ENCODE measurements around the gene IL1RAP.

IL1RAP gene

DNA sequence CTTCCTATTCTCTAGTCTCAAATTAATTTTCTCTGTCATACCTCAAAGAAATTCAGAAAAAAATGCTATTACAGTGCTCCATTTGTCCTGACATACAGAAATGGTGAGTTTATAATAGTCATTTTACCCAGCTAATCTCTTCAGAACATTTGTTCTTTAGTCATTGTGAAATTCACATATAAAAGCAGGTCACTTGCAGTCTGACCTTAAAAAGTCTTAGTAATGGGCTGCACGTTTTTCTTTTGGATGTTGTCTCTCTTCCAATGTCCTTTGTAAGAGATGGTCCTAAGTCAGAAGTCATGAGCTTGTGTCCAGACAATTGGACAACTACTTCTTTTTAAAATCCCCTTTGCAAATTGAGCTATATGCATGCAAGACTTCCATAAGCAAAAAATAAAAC is 17.0 kb upstream of the IL1RAP start:
- no peaks in the 10 kb centered on the region for H3K36me3 ChIP-seq (ENCODE audit: insufficient read depth, low read length)
- H4K20me1 ChIP-seq (ENCODE audit: insufficient read depth, low read length, poor library complexity, severe bottlenecking), result no peaks in the 10 kb centered on the region
- H3K9me2 ChIP-seq (replicated peaks; ENCODE audit: low read depth, low read length), result no peaks in the 10 kb centered on the region
- H3K9me3 ChIP-seq (ENCODE audit: insufficient read depth, low read depth, low read length), result no peaks in the 10 kb centered on the region
- H3K4me3 ChIP-seq (ENCODE audit: low read length, poor library complexity, severe bottlenecking), result no peak overlapping the region
- H2AFZ ChIP-seq (ENCODE audit: low read length), result no peak overlapping the region
- no peaks in the 10 kb centered on the region for H3F3A ChIP-seq (ENCODE audit: low read depth)
- H3K79me2 ChIP-seq (ENCODE audit: insufficient read depth, low read length), result no peaks in the 10 kb centered on the region
- TF ChIP-seq, protein P1, sequence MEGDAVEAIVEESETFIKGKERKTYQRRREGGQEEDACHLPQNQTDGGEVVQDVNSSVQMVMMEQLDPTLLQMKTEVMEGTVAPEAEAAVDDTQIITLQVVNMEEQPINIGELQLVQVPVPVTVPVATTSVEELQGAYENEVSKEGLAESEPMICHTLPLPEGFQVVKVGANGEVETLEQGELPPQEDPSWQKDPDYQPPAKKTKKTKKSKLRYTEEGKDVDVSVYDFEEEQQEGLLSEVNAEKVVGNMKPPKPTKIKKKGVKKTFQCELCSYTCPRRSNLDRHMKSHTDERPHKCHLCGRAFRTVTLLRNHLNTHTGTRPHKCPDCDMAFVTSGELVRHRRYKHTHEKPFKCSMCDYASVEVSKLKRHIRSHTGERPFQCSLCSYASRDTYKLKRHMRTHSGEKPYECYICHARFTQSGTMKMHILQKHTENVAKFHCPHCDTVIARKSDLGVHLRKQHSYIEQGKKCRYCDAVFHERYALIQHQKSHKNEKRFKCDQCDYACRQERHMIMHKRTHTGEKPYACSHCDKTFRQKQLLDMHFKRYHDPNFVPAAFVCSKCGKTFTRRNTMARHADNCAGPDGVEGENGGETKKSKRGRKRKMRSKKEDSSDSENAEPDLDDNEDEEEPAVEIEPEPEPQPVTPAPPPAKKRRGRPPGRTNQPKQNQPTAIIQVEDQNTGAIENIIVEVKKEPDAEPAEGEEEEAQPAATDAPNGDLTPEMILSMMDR (conservative IDR thresholded peaks at IDR 0.05; ENCODE audit: low read length), result no peak
- TF ChIP-seq EZH2phosphoT487 (IDR thresholded peaks at IDR 0.05; ENCODE audit: borderline replicate concordance), result no peak
- no peak overlapping the region for H3K9ac ChIP-seq (ENCODE audit: low read depth, low read length, poor library complexity, severe bottlenecking)
- H3K4me1 ChIP-seq (ENCODE audit: insufficient read depth, low read length, poor library complexity, severe bottlenecking), result no peaks in the 10 kb centered on the region
- H3K4me2 ChIP-seq (ENCODE audit: low read depth, low read length, poor library complexity, severe bottlenecking), result no peak overlapping the region
- peaks cover 77% of the 10 kb centered on the region for H3K27me3 ChIP-seq (ENCODE audit: insufficient read depth, low read length, poor library complexity, severe bottlenecking)

DNA sequence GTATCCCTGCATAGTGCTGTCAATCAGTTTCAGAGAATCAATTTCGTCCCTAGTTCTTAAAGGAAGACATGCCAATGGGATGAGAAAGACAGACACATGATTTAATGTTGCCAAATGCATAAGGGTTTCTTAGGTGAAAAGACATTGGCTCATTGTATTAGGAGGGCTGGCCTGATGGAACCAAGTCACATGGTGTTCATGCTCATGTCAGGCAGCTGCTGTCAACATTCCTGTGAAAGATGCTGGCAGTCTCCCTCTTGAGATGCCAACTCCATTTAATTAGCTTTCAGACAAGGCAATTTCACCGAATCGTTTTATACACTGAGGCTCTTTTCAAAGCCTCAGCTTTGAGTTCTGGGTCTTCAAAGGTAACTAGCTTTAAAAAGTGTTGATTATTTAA is 16.1 kb upstream of the IL1RAP start:
- Histone ChIP-seq H2AFZ (ENCODE audit: low read length) (no peak overlapping the region), H3F3A (ENCODE audit: low read depth) (no peaks in the 10 kb centered on the region), H3K79me2 (ENCODE audit: insufficient read depth, low read length) (no peaks in the 10 kb centered on the region), H3K4me1 (ENCODE audit: insufficient read depth, low read length, poor library complexity, severe bottlenecking) (no peaks in the 10 kb centered on the region), H3K36me3 (ENCODE audit: insufficient read depth, low read length) (no peaks in the 10 kb centered on the region), H3K9ac (ENCODE audit: low read depth, low read length, poor library complexity, severe bottlenecking) (no peak overlapping the region), H4K20me1 (ENCODE audit: insufficient read depth, low read length, poor library complexity, severe bottlenecking) (no peaks in the 10 kb centered on the region), H3K9me3 (ENCODE audit: insufficient read depth, low read depth, low read length) (no peaks in the 10 kb centered on the region), H3K27me3 (ENCODE audit: insufficient read depth, low read length, poor library complexity, severe bottlenecking) (peaks cover 68% of the 10 kb centered on the region), H3K9me2 (replicated peaks; ENCODE audit: low read depth, low read length) (no peaks in the 10 kb centered on the region), H3K4me2 (ENCODE audit: low read depth, low read length, poor library complexity, severe bottlenecking) (no peak overlapping the region), H3K4me3 (ENCODE audit: low read length, poor library complexity, severe bottlenecking) (no peak overlapping the region)
- TF ChIP-seq, protein P1 (conservative IDR thresholded peaks at IDR 0.05; ENCODE audit: low read length), result no peak
- no peak for TF ChIP-seq EZH2phosphoT487 (IDR thresholded peaks at IDR 0.05; ENCODE audit: borderline replicate concordance)

DNA sequence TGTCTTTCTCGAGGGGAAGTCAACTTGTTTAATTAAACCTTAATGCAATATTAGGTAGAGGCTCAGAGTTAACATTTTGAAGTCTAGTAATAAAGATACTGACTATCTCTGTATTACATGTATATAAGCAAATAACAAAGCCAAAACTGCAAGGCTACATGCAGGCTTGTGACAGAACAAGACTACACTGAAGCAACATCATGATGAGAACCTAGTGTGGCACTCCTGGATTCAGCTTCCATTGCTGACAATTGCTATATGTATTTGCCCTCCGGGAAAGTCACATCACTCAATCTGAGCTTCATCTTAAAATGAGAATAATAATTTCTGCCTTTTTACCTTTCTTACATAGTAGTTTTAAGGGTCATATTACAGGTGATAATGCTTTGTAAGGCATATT is 15.6 kb upstream of the IL1RAP start:
- TF ChIP-seq, protein P1 (conservative IDR thresholded peaks at IDR 0.05; ENCODE audit: low read length), result no peak
- TF ChIP-seq EZH2phosphoT487 (IDR thresholded peaks at IDR 0.05; ENCODE audit: borderline replicate concordance), result no peak
- H4K20me1 ChIP-seq (ENCODE audit: insufficient read depth, low read length, poor library complexity, severe bottlenecking), result no peaks in the 10 kb centered on the region

More for the DNA sequence above, 15.6 kb upstream of the IL1RAP start:
- Histone ChIP-seq H3K27me3 (ENCODE audit: insufficient read depth, low read length, poor library complexity, severe bottlenecking) (peaks cover 67% of the 10 kb centered on the region), H3K4me1 (ENCODE audit: insufficient read depth, low read length, poor library complexity, severe bottlenecking) (no peaks in the 10 kb centered on the region), H3K9me3 (ENCODE audit: insufficient read depth, low read depth, low read length) (no peaks in the 10 kb centered on the region), H3K9ac (ENCODE audit: low read depth, low read length, poor library complexity, severe bottlenecking) (no peak overlapping the region), H3K9me2 (replicated peaks; ENCODE audit: low read depth, low read length) (no peaks in the 10 kb centered on the region), H3K79me2 (ENCODE audit: insufficient read depth, low read length) (no peaks in the 10 kb centered on the region), H3K36me3 (ENCODE audit: insufficient read depth, low read length) (no peaks in the 10 kb centered on the region), H3F3A (ENCODE audit: low read depth) (no peaks in the 10 kb centered on the region), H3K4me2 (ENCODE audit: low read depth, low read length, poor library complexity, severe bottlenecking) (no peak overlapping the region), H3K4me3 (ENCODE audit: low read length, poor library complexity, severe bottlenecking) (no peak overlapping the region), H2AFZ (ENCODE audit: low read length) (no peak overlapping the region)
